ENCODE measurements around the gene GMNN.
"Not testable (repeated sequence)": the region's sequence is repeated elsewhere in the genome, so short reads cannot be mapped to it uniquely, and the experiment has no call there.

Gene GMNN

DNA sequence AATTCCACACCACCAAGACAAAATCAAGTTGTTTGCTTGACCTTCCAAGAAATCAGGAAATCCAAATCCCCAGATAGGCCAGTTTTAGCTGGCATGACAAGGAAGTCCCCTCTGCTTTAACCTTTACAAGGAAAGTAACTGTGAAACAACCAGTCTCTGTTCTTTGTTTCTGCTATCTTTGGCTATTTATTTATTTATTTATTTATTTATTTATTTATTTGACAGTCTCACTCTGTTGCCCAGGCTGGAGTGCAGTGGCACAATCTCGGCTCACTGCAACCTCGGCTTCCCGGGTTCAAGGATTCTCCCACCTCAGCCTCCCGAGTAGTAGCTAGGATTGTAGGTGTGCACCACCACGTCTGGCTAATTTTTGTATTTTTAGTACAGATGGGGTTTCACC is 14.5 kb upstream of the GMNN start:
- Histone ChIP-seq H3K9me3 (ENCODE audit: control insufficient read depth in 5 of 5, low read length in 5 of 5) (no peaks in the 10 kb centered on the region), H3K4me1 (ENCODE audit: control insufficient read depth in 5 of 5, insufficient read depth in 5 of 5, low read length in 5 of 5) (peaks cover 0 to 3% (median 0%) of the 10 kb centered on the region in 5 donors), H3K36me3 (ENCODE audit: control insufficient read depth in 5 of 5, insufficient read depth in 5 of 5, low read length in 5 of 5) (no peaks in the 10 kb centered on the region), H3K27me3 (ENCODE audit: control insufficient read depth in 5 of 5, insufficient read depth in 4 of 5, low read length in 5 of 5) (no peaks in the 10 kb centered on the region), H3K9ac (ENCODE audit: low read length in 5 of 5) (no peak overlapping the region), H3K4me3 (ENCODE audit: low read depth in 1 of 5, low read length in 5 of 5) (no peak overlapping the region), H3K27ac (ENCODE audit: low read depth, low read length) (no peak overlapping the region)

DNA sequence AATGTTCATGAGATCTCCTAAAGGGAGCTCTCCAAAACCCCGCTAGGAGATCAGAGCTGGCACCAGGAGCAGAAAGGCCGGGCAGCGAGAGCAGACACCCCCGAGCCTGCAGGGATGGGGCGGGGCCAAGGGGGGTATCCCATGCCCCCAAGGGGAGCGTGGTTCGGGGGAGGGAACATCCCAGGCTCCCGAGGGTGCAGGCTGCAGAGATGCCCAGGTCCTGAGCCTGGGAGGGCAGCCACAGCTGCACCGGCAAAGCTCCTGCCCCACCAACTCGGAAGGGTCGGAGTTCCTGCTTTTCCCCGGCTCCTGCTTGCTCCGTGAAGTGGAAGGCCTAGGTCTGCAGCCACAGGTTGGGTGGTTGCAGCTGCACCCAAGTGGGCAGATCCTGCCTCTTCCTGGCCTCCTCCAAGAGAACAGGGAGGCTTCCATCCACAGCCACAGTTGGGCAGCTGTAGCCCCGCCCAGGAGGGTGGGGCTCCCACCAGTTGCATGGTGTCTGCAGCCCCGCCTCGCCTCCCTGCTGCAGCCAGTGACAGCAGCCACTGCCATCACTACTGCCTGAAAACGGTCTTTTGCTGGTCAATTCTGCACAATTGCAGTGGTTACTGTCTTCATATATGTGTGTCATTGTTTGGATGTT is 13.4 kb upstream of the GMNN start:
- Histone ChIP-seq H3K27me3 (ENCODE audit: control insufficient read depth in 5 of 5, insufficient read depth in 4 of 5, low read length in 5 of 5) (no peaks in the 10 kb centered on the region), H3K36me3 (ENCODE audit: control insufficient read depth in 5 of 5, insufficient read depth in 5 of 5, low read length in 5 of 5) (no peaks in the 10 kb centered on the region), H3K4me1 (ENCODE audit: control insufficient read depth in 5 of 5, insufficient read depth in 5 of 5, low read length in 5 of 5) (peaks cover 0 to 3% (median 0%) of the 10 kb centered on the region in 5 donors)

DNA sequence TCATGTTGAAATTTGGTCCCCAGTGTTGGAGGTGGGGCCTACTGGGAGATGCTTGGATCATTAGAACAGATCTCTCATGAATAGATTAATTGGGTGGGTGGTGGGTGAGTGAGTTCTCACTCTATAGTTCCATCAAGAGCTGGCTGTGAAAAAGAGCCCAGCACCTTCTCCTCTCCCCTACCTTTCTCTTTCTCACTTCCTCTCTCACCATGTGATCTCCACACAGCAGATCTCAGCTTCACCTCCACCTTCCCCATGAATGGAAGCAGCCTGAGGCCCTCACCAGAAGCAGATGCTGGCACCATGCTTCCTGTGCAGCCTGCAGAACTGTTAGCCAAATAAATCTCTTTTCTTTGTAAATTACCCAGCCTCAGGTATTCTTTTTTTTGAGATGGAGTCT is 12.9 kb upstream of the GMNN start:
- H3K9me3 ChIP-seq (ENCODE audit: control insufficient read depth in 5 of 5, low read length in 5 of 5): no peaks in the 10 kb centered on the region
- H3K36me3 ChIP-seq (ENCODE audit: control insufficient read depth in 5 of 5, insufficient read depth in 5 of 5, low read length in 5 of 5): no peaks in the 10 kb centered on the region
- H3K4me3 ChIP-seq (ENCODE audit: low read depth in 1 of 5, low read length in 5 of 5): no peak overlapping the region
- peaks cover 0 to 3% (median 0%) of the 10 kb centered on the region in 5 donors for H3K4me1 ChIP-seq (ENCODE audit: control insufficient read depth in 5 of 5, insufficient read depth in 5 of 5, low read length in 5 of 5)
- no peak overlapping the region for H3K27ac ChIP-seq (ENCODE audit: low read depth, low read length)
- H3K9ac ChIP-seq (ENCODE audit: low read length in 5 of 5): no peak overlapping the region
- H3K27me3 ChIP-seq (ENCODE audit: control insufficient read depth in 5 of 5, insufficient read depth in 4 of 5, low read length in 5 of 5): no peaks in the 10 kb centered on the region

More for the DNA sequence above, 13.4 kb upstream of the GMNN start:
- Histone ChIP-seq H3K4me3 (ENCODE audit: low read depth in 1 of 5, low read length in 5 of 5) (no peak overlapping the region), H3K9ac (ENCODE audit: low read length in 5 of 5) (no peak overlapping the region), H3K9me3 (ENCODE audit: control insufficient read depth in 5 of 5, low read length in 5 of 5) (no peaks in the 10 kb centered on the region), H3K27ac (ENCODE audit: low read depth, low read length) (no peak overlapping the region)

DNA sequence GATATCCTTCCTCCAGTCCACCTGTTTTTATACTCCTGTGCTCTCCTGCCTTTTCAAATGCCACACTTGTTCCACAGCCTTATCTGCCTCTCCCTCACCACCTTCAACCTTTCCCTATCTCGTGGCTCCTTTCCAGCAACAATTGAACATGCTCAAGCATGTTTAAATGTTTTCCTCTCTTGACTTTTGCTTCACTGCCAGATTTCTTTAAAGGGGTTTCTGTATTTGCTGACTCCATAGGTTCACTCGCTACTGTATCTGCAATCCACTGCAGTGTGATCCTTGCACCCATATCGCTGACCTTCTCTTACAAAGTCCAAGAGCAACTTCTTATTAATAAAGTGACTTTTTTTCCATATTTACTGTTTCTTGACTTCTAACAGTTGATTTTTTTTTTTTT is 11.2 kb upstream of the GMNN start:
- no peak overlapping the region for H3K9ac ChIP-seq (ENCODE audit: low read length in 5 of 5)
- H3K36me3 ChIP-seq (ENCODE audit: control insufficient read depth in 5 of 5, insufficient read depth in 5 of 5, low read length in 5 of 5): no peaks in the 10 kb centered on the region
- H3K4me1 ChIP-seq (ENCODE audit: control insufficient read depth in 5 of 5, insufficient read depth in 5 of 5, low read length in 5 of 5): peaks cover 0 to 3% (median 0%) of the 10 kb centered on the region in 5 donors
- H3K4me3 ChIP-seq (ENCODE audit: low read depth in 1 of 5, low read length in 5 of 5): no peak overlapping the region
- no peaks in the 10 kb centered on the region for H3K27me3 ChIP-seq (ENCODE audit: control insufficient read depth in 5 of 5, insufficient read depth in 4 of 5, low read length in 5 of 5)
- H3K9me3 ChIP-seq (ENCODE audit: control insufficient read depth in 5 of 5, low read length in 5 of 5): no peaks in the 10 kb centered on the region
- H3K27ac ChIP-seq (ENCODE audit: low read depth, low read length): no peak overlapping the region

DNA sequence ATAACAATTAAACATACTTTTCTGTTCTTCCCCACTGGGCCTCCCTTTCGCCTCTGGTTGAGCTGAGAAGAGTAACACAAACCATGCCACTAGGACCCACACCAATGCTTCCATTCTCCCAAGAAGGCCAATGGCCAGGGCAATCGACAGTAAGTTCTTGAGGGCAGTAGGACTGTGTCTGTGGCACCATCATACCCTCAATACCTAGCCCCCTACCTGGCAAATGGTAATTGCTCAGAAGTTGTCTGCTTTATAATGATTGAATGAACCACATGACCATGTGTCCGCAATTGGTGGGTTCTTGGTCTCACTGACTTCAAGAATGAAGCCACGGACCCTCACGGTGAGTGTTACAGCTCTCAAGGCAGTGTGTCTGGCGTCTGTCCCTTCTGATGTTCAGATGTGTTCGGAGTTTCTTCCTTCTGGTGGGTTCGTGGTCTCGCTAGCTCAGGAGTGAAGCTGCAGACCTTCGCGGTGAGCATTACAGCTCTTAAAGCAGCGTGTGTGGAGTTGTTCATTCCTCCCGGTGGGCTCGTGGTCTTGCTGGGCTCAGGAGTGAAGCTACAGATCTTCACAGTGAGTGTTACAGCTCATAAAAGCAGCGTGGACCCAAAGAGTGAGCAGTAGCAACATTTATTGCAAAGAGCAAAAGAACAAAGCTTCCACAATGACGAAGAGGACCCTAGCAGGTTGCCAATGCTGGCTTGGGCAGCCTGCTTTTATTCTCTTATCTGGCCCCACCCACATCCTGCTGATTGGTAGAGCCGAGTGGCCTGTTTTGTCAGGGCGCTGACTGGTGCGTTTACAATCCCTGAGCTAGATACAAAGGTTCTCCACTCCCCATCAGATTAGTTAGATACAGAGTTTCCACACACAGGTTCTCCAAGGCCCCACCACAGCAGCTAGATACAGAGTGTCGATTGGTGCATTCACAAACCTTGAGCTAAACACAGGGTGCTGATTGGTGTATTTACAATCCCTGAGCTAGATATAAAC is 9.6 kb upstream of the GMNN start:
- not testable (repeated sequence) for H3K36me3 ChIP-seq (ENCODE audit: control insufficient read depth in 5 of 5, insufficient read depth in 5 of 5, low read length in 5 of 5); H3K9ac ChIP-seq (ENCODE audit: low read length in 5 of 5); H3K4me3 ChIP-seq (ENCODE audit: low read depth in 1 of 5, low read length in 5 of 5); H3K4me1 ChIP-seq (ENCODE audit: control insufficient read depth in 5 of 5, insufficient read depth in 5 of 5, low read length in 5 of 5); H3K27ac ChIP-seq (ENCODE audit: low read depth, low read length); H3K9me3 ChIP-seq (ENCODE audit: control insufficient read depth in 5 of 5, low read length in 5 of 5); H3K27me3 ChIP-seq (ENCODE audit: control insufficient read depth in 5 of 5, insufficient read depth in 4 of 5, low read length in 5 of 5)

DNA sequence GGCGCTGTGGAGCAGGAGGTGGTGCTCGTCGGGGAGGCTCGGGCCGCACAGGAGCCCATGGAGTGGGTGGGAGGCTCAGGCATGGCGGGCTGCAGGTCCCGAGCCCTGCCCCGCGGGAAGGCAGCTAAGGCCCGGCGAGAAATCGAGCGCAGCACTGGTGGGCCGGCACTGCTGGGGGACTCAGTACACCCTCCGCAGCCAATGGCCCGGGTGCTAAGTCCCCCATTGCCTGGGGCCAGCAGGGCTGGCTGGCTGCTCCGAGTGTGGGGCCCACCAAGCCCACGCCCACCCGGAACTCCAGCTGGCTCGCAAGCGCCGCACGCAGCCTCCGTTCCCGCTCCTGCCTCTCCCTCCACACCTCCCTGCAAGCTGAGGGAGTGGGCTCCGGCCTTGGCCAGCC is 8.8 kb upstream of the GMNN start:
- not testable (repeated sequence) for H3K4me1 ChIP-seq (ENCODE audit: control insufficient read depth in 5 of 5, insufficient read depth in 5 of 5, low read length in 5 of 5); H3K36me3 ChIP-seq (ENCODE audit: control insufficient read depth in 5 of 5, insufficient read depth in 5 of 5, low read length in 5 of 5); H3K9ac ChIP-seq (ENCODE audit: low read length in 5 of 5); H3K27me3 ChIP-seq (ENCODE audit: control insufficient read depth in 5 of 5, insufficient read depth in 4 of 5, low read length in 5 of 5); H3K9me3 ChIP-seq (ENCODE audit: control insufficient read depth in 5 of 5, low read length in 5 of 5); H3K4me3 ChIP-seq (ENCODE audit: low read depth in 1 of 5, low read length in 5 of 5); H3K27ac ChIP-seq (ENCODE audit: low read depth, low read length)

DNA sequence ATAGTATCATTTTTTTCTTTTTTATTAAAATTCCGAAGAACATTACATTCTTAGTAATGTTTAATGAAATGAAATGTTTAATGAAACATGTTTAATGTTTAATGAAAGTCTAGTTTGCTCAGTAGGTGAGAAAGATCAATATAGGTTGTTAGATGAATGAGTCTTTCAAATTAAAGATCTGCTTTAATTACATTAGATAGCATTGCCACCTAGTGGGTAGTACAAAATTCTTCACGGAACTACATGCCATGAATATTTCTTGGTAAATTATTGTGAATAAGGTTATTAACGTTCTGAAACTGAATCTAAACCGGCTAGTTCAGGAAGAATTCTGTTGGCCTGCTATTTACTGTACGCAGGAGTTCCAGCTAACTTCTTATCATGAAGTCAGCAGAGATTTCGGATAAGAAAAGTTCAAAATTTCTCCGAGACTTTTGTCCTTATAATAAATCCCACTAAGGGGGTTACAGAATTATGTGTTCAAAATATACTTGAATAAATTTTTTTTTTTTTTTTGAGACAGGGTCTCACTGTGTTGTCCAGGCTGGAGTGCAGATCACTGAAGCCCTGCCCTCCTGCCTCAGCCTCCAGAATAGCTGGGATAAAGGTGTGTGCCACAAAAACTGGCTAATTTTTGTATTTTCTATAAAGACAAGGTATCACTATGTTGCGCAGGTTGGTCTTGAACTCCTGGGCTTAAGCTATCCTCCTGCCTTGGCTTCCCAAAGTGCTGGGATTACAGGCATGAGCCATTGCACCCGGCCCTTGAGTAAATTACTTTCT is 7.9 kb upstream of the GMNN start:
- H3K4me1 ChIP-seq (ENCODE audit: control insufficient read depth in 5 of 5, insufficient read depth in 5 of 5, low read length in 5 of 5): no peaks in the 10 kb centered on the region
- no peaks in the 10 kb centered on the region for H3K9me3 ChIP-seq (ENCODE audit: control insufficient read depth in 5 of 5, low read length in 5 of 5)
- no peak overlapping the region for H3K9ac ChIP-seq (ENCODE audit: low read length in 5 of 5)
- H3K27me3 ChIP-seq (ENCODE audit: control insufficient read depth in 5 of 5, insufficient read depth in 4 of 5, low read length in 5 of 5): no peaks in the 10 kb centered on the region
- no peak overlapping the region for H3K4me3 ChIP-seq (ENCODE audit: low read depth in 1 of 5, low read length in 5 of 5)
- H3K27ac ChIP-seq (ENCODE audit: low read depth, low read length): no peak overlapping the region
- no peaks in the 10 kb centered on the region for H3K36me3 ChIP-seq (ENCODE audit: control insufficient read depth in 5 of 5, insufficient read depth in 5 of 5, low read length in 5 of 5)

DNA sequence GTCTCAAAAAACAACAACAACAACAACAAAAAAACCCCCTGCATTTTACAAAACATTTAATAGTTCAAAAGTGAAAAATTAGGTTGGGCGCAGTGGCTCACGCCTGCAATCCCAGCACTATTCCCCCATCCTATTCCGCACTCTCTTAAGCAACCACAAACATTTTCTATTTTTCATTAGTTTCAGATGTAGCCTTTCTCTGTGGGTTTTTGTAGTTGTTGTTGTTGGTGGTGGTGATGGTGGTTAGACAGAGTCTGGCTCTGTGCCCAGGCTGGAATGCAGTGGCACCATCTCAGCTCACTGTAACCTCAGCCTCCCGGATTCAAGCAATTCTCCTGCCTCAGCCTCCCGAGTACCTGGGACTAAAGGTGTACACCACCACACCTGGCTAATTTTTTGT is 6.4 kb upstream of the GMNN start:
- no peak overlapping the region for H3K27ac ChIP-seq (ENCODE audit: low read depth, low read length)
- H3K9me3 ChIP-seq (ENCODE audit: control insufficient read depth in 5 of 5, low read length in 5 of 5): no peaks in the 10 kb centered on the region
- H3K36me3 ChIP-seq (ENCODE audit: control insufficient read depth in 5 of 5, insufficient read depth in 5 of 5, low read length in 5 of 5): no peaks in the 10 kb centered on the region
- H3K4me1 ChIP-seq (ENCODE audit: control insufficient read depth in 5 of 5, insufficient read depth in 5 of 5, low read length in 5 of 5): no peaks in the 10 kb centered on the region
- H3K4me3 ChIP-seq (ENCODE audit: low read depth in 1 of 5, low read length in 5 of 5): no peak overlapping the region
- no peaks in the 10 kb centered on the region for H3K27me3 ChIP-seq (ENCODE audit: control insufficient read depth in 5 of 5, insufficient read depth in 4 of 5, low read length in 5 of 5)
- H3K9ac ChIP-seq (ENCODE audit: low read length in 5 of 5): no peak overlapping the region

DNA sequence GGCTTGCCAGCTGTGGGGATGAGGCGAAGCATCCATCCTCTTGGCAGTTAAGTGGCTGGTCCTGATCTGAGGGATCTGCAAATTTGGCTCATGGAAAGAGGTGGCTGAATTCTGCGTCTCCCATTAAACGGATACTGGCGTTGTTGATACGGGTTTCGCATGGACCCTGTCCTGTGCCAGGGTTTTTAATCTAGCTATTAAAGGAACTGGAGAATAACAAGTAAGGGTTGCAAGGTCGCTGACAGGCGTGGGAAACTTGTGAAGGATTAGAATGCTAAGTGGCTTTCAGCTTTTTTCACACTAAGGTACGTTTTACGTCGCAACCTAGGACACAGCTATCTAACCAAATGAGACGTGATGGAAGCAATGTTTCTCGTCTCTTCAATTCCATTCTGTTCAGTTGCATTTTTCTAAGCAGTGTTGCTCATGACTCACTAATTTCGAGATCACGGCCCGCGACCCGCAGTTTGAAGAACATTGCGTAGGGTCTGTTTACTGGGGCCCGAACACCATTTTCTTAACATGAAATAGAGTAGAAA is 852 bp downstream of the GMNN start:
- peaks cover 5 to 24% (median 18%) of the 10 kb centered on the region in 5 donors for H3K4me1 ChIP-seq (ENCODE audit: control insufficient read depth in 5 of 5, insufficient read depth in 5 of 5, low read length in 5 of 5)

More for the DNA sequence above, 852 bp downstream of the GMNN start:
- Histone ChIP-seq H3K27me3 (ENCODE audit: control insufficient read depth in 5 of 5, insufficient read depth in 4 of 5, low read length in 5 of 5) (no peaks in the 10 kb centered on the region), H3K9ac (ENCODE audit: low read length in 5 of 5) (peak overlapping the region; percentile 81 to 99 (median 93)), H3K9me3 (ENCODE audit: control insufficient read depth in 5 of 5, low read length in 5 of 5) (no peaks in the 10 kb centered on the region), H3K36me3 (ENCODE audit: control insufficient read depth in 5 of 5, insufficient read depth in 5 of 5, low read length in 5 of 5) (peaks cover 0 to 5% (median 0%) of the 10 kb centered on the region in 5 donors), H3K27ac (ENCODE audit: low read depth, low read length) (peak overlapping the region; percentile 96), H3K4me3 (ENCODE audit: low read depth in 1 of 5, low read length in 5 of 5) (peak overlapping the region; percentile 99 to 100 (median 100))

Measured in subcutaneous abdominal adipose tissue (tissue), 5 donors.